Measurements from ENCODE around the gene TUB. TPM values are rescaled to one million over a fixed set of nuclear protein-coding genes. Genes with fewer than 3 reads are reported as not detected.

The TUB gene
- polyA plus RNA-seq, 1 donor (not counting 4 experiments of a cell fraction or from before 2014, with no cell fraction given), result 0.84 TPM

- no peak overlapping the region for H3K4me3 ChIP-seq (ENCODE audit: control insufficient read depth in 2 of 3, extremely low read depth in 1 of 3, insufficient read depth in 2 of 3, low read depth in 1 of 3, low read length in 3 of 3)
- H3K27me3 ChIP-seq (ENCODE audit: control insufficient read depth, extremely low read depth, insufficient read depth, low read length), result no peaks in the 10 kb centered on the region
- FAIRE-seq (no peak), DNase-seq (ENCODE audit: low read depth, low spot score) (no peak)
- no peak overlapping the region for H3K4me2 ChIP-seq (ENCODE audit: control insufficient read depth, extremely low read depth, insufficient read depth, low read depth, low read length)
- no peak overlapping the region for H2AFZ ChIP-seq (ENCODE audit: control insufficient read depth, low read length)
- H3K79me2 ChIP-seq (ENCODE audit: control insufficient read depth, insufficient read depth, low read length), result no peaks in the 10 kb centered on the region
- no peaks in the 10 kb centered on the region for H3K4me1 ChIP-seq (ENCODE audit: control insufficient read depth, extremely low read depth, insufficient read depth, low read length)
- H3K36me3 ChIP-seq (ENCODE audit: control insufficient read depth in 2 of 2, extremely low read depth in 1 of 2, insufficient read depth in 2 of 2, low read length in 2 of 2), result no peaks in the 10 kb centered on the region
- no peaks in the 10 kb centered on the region for H3K9me3 ChIP-seq (ENCODE audit: control insufficient read depth, low read depth, low read length)
- H3K9me1 ChIP-seq (ENCODE audit: control insufficient read depth, extremely low read depth, insufficient read depth, low read length), result no peaks in the 10 kb centered on the region
- dilution Hi-C loops (cut with MboI; ENCODE audit: extremely low pct_ligation_motif_present, low sequenced_read_pairs), result no loop called here
- H3K27ac ChIP-seq (ENCODE audit: control insufficient read depth, insufficient read depth, low read length), result no peak overlapping the region
- H3K9ac ChIP-seq (ENCODE audit: control insufficient read depth, extremely low read depth, insufficient read depth, low read length), result no peak overlapping the region
- H4K20me1 ChIP-seq (ENCODE audit: control insufficient read depth, extremely low read depth, insufficient read depth, low read length), result no peaks in the 10 kb centered on the region
- TF ChIP-seq EZH2 (IDR thresholded peaks at IDR 0.05; ENCODE audit: low read length), result no peak
- TF ChIP-seq CTCF (optimal IDR thresholded peaks at IDR 0.05 in 1 of 3, IDR thresholded peaks at IDR 0.05 in 1 of 3, conservative IDR thresholded peaks at IDR 0.05 in 1 of 3; ENCODE audit: extremely low read depth in 1 of 3, insufficient read depth in 2 of 3, low read length in 3 of 3), result no peak
Measured at GRCh38 chr11:8149726-8150125, 68.7 kb downstream of the TUB start.

Other genes with a start within 250 kb of the TUB start
- gene OR10A6, start 149.9 kb upstream of the TUB start, polyA plus RNA-seq, result 0.06 to 0.45 TPM (median 0.26 TPM) in 3 replicates
- 0.04 to 0.40 TPM (median 0.07 TPM) in 3 replicates for gene OR10A3, start 139.5 kb upstream of the TUB start, polyA plus RNA-seq
- 7.1 to 19.1 TPM (median 9.2 TPM) in 3 replicates for gene NLRP10, start 115.8 kb upstream of the TUB start, polyA plus RNA-seq
- 106 to 304 TPM (median 158 TPM) in 3 replicates for gene EIF3F, start 93.9 kb upstream of the TUB start, polyA plus RNA-seq
- 0.88 to 2.9 TPM (median 2.5 TPM) in 3 replicates for gene RIC3, start 87.8 kb downstream of the TUB start, polyA plus RNA-seq
- 0.08 to 0.18 TPM in 2 of 3 replicates, not detected in the other for gene LMO1, start 182.7 kb downstream of the TUB start, polyA plus RNA-seq

Measured in keratinocyte (primary cell).